HCT116 (cell line): Measurements from ENCODE around the gene GADD45G. TPM values are rescaled to one million over a fixed set of nuclear protein-coding genes. Genes with fewer than 3 reads are reported as not detected.

Experiments
- ATAC-seq: fragments of 200-7000 bp; cut with Tn5 transposase; 2 replicates; pipeline ENCODE4 v1.9.1; 2020; ENCODE audit warnings: mild to moderate bottlenecking, moderate library complexity
- BruUV-seq: library from RNA; stranded (reverse); fragments of 400-500 nt; replicated peaks from 2 replicates; lab custom pipeline; 2021; lab: Mats Ljungman, UMichigan
- CTCF ChIA-PET: fragments of 300-600 bp; sonication (Branson Sonifier 250); formaldehyde crosslinking; loops from one replicate; lab custom pipeline; 2021; ENCODE audit warnings: antibody characterized with exemption; lab: Charles Lee
- POLR2A ChIA-PET: fragments of 300-600, 350-600 bp; sonication (Branson Sonifier 250); formaldehyde crosslinking; loops from one replicate; lab custom pipeline; 2021; ENCODE audit warnings: antibody characterized with exemption; lab: Charles Lee
- RAD21 ChIA-PET, 2 experiments: fragments of 300-600 bp; sonication (Branson Sonifier 250); formaldehyde crosslinking; loops; one replicate each; lab custom pipeline; 2023; ENCODE audit warnings: low total read pairs in 2 of 2; ENCODE audit not compliant: uncharacterized antibody in 2 of 2, unreplicated experiment in 2 of 2, low non-redundant PET in 1 of 2; lab: Charles Lee
- DNase-seq: peaks from one replicate; pipeline ENCODE4 v3.0.0-alpha.2; 2010; ENCODE audit warnings: low read depth, low spot score
- H2AFZ ChIP-seq: fragments of 200-600 bp; shearing (Covaris generic), sonication (generic); 2 replicates; pipeline ENCODE4 v1.6.1; 2017; ENCODE audit warnings: low read depth, mixed run types, mixed read lengths, antibody characterized with exemption, low read length; ENCODE audit not compliant: poor library complexity, severe bottlenecking
- H3K27ac ChIP-seq: 2 replicates; pipeline ENCODE4 v1.5.1; 2012; ENCODE audit warnings: low read depth, low read length
- H3K27me3 ChIP-seq: fragments of 200-600 bp; sonication (generic); 2 replicates; pipeline ENCODE4 v1.6.1; 2016; ENCODE audit warnings: mixed run types, low read length, mixed read lengths; ENCODE audit not compliant: insufficient read depth
- H3K36me3 ChIP-seq, 2 experiments: fragments of 200-500 bp in 1 of 2; fragments of 200-600 bp in 1 of 2; sonication (Bioruptor generic) in 1 of 2; sonication (generic) in 1 of 2; 2 replicates each; pipeline versions ENCODE4 v1.5.1 to v1.6.1; 2014 to 2016; ENCODE audit warnings: low read length in 2 of 2, inconsistent platforms in 1 of 2, mixed read lengths in 1 of 2, mixed run types in 1 of 2; ENCODE audit not compliant: insufficient read depth in 2 of 2, control insufficient read depth in 1 of 2
- H3K4me1 ChIP-seq, 2 experiments: fragments of 200-600 bp in 1 of 2; sonication (generic) in 1 of 2; 2 replicates each; pipeline versions ENCODE4 v1.5.1 to v1.6.1; 2012 to 2017; ENCODE audit warnings: low read length in 2 of 2, inconsistent platforms in 1 of 2, mild to moderate bottlenecking in 1 of 2, mixed read lengths in 1 of 2, mixed run types in 1 of 2, moderate library complexity in 1 of 2; ENCODE audit not compliant: insufficient read depth in 2 of 2, control insufficient read depth in 1 of 2
- H3K4me2 ChIP-seq: fragments of 200-600 bp; sonication (generic); 2 replicates; pipeline ENCODE4 v1.6.1; 2017; ENCODE audit warnings: mixed run types, low read length, mixed read lengths
- H3K4me3 ChIP-seq, 2 experiments: fragments of 200-600 bp in 1 of 2; sonication (generic) in 1 of 2; replicated peaks in 1 of 2; 2 replicates each; pipeline ENCODE4 v1.5.1; 2011 to 2016; ENCODE audit warnings: low read length in 2 of 2, control low read depth in 1 of 2, low read depth in 1 of 2, mild to moderate bottlenecking in 1 of 2, mixed read lengths in 1 of 2, mixed run types in 1 of 2
- H3K79me2 ChIP-seq: fragments of 200-600 bp; sonication (generic); 2 replicates; pipeline ENCODE4 v1.6.1; 2017; ENCODE audit warnings: mild to moderate bottlenecking, mixed run types, low read length, moderate library complexity, mixed read lengths; ENCODE audit not compliant: insufficient read depth
- H3K9ac ChIP-seq: fragments of 200-600 bp; sonication (generic); 2 replicates; pipeline ENCODE4 v1.6.1; 2016; ENCODE audit warnings: low read length, mixed read lengths
- H3K9me2 ChIP-seq: fragments of 200-600 bp; sonication (generic), shearing (Covaris generic); 2 replicates; pipeline ENCODE4 v1.6.1; 2017; ENCODE audit warnings: mixed run types, mild to moderate bottlenecking, moderate library complexity; ENCODE audit not compliant: insufficient read depth
- H3K9me3 ChIP-seq, 2 experiments: fragments of 200-500 bp in 1 of 2; fragments of 200-600 bp in 1 of 2; sonication (Bioruptor generic) in 1 of 2; sonication (generic) in 1 of 2; 2 replicates each; pipeline ENCODE4 v1.6.1; 2014 to 2017; ENCODE audit warnings: low read length in 2 of 2, mixed read lengths in 2 of 2, inconsistent platforms in 1 of 2, low read depth in 1 of 2, mild to moderate bottlenecking in 1 of 2, mixed run types in 1 of 2, moderate library complexity in 1 of 2; ENCODE audit not compliant: control insufficient read depth in 1 of 2, insufficient read depth in 1 of 2
- H4K20me1 ChIP-seq: fragments of 200-600 bp; sonication (generic), shearing (Covaris generic); 2 replicates; pipeline ENCODE4 v1.6.1; 2017; ENCODE audit warnings: mixed run types, mild to moderate bottlenecking, moderate library complexity; ENCODE audit not compliant: insufficient read depth
- ATF3 ChIP-seq: IDR thresholded peaks from 2 replicates; pipeline ENCODE4 v1.6.1; 2012
- CTCF ChIP-seq, 3 experiments: fragments of 200-600 bp in 1 of 3; sonication (generic) in 1 of 3; IDR thresholded peaks in 2 of 3; conservative IDR thresholded peaks in 1 of 3; 2 replicates each; pipeline ENCODE4 v1.5.1; 2012 to 2017; ENCODE audit warnings: low read depth in 2 of 3, low read length in 2 of 3, antibody characterized with exemption in 1 of 3, borderline replicate concordance in 1 of 3, control low read depth in 1 of 3, mild to moderate bottlenecking in 1 of 3, mixed read lengths in 1 of 3, mixed run types in 1 of 3, moderate library complexity in 1 of 3; ENCODE audit not compliant: insufficient read depth in 1 of 3
- EZH2phosphoT487 ChIP-seq: fragments of 200-600 bp; IDR thresholded peaks from 2 replicates; pipeline ENCODE4 v1.6.1; 2018; ENCODE audit warnings: antibody characterized with exemption, borderline replicate concordance
- JUND ChIP-seq: IDR thresholded peaks from 2 replicates; pipeline ENCODE4 v1.6.1; 2012
- POLR2A ChIP-seq: IDR thresholded peaks from 2 replicates; pipeline ENCODE4 v1.7.0; 2011; ENCODE audit warnings: borderline replicate concordance; ENCODE audit not compliant: insufficient read depth, insufficient read length; ENCODE audit errors: extremely low read depth
- SRF ChIP-seq: IDR thresholded peaks from 2 replicates; pipeline ENCODE4 v1.6.1; 2012; ENCODE audit warnings: low read depth
- intact Hi-C: fragments of 100-400 bp; cut with micrococcal nuclease; formaldehyde crosslinking; loops from 2 replicates; pipeline ENCODE4 v1.10.0; 2022
- total RNA-seq: library from RNA; stranded (reverse); gene quantifications from one replicate; pipeline ENCODE4 v1.2.1, GENCODE V29; 2021; ENCODE audit not compliant: unreplicated experiment

GADD45G gene
- total RNA-seq, 1 experiment from 2014 or later: not detected

- no peak for DNase-seq
- Histone ChIP-seq H3K9me3 (no peaks in the 10 kb centered on the region), H4K20me1 (no peaks in the 10 kb centered on the region), H3K36me3 (no peaks in the 10 kb centered on the region), H3K4me1 (peaks cover 0 to 5% of the 10 kb centered on the region in 2 experiments; a peak in 1 of 4 replicates), H2AFZ (no peak overlapping the region), H3K27me3 (no peaks in the 10 kb centered on the region), H3K4me3 (no peak overlapping the region), H3K79me2 (no peaks in the 10 kb centered on the region), H3K9me2 (no peaks in the 10 kb centered on the region), H3K27ac (no peak overlapping the region), H3K4me2 (no peak overlapping the region), H3K9ac (no peak overlapping the region)
- no peak for TF ChIP-seq POLR2A
- no peak for TF ChIP-seq EZH2phosphoT487
- no peak for ATAC-seq
- BruUV-seq: no TSS peak
- CTCF ChIA-PET: interaction anchor here (1.5 kb wide), 1 partner anchor 10 kb away, joined by 3 read pairs; no protein-coding TSS in a partner anchor
- intact Hi-C loops: no loop called here
- RAD21 ChIA-PET: no interaction called here
- POLR2A ChIA-PET: no interaction called here
These were observed 49.1 kb upstream of the GADD45G start for GRCh38 chr9:89555451-89556375.

GRCh38 chr9:89558196-89558899, 46.5 kb upstream of the GADD45G start:
- ChIA-PET CTCF (no interaction called here), RAD21 (no interaction called here), POLR2A (no interaction called here)
- no peak overlapping the region for H3K4me3 ChIP-seq
- BruUV-seq: no TSS peak
- H3K4me2 ChIP-seq: no peak overlapping the region
- no peak for ATAC-seq
- TF ChIP-seq CTCF (IDR thresholded peaks at IDR 0.05 in 2 of 3, conservative IDR thresholded peaks at IDR 0.05 in 1 of 3; ENCODE audit: borderline replicate concordance in 1 of 3, insufficient read depth in 1 of 3, low read depth in 2 of 3, low read length in 2 of 3): no peak
- no peak for TF ChIP-seq SRF
- no peak for TF ChIP-seq JUND
- TF ChIP-seq ATF3: no peak
- H3K4me1 ChIP-seq: peaks cover 0 to 5% of the 10 kb centered on the region in 2 experiments; a peak in 1 of 4 replicates
- no peaks in the 10 kb centered on the region for H3K36me3 ChIP-seq
- H3K79me2 ChIP-seq: no peaks in the 10 kb centered on the region
- H3K9me2 ChIP-seq: no peaks in the 10 kb centered on the region
- no peaks in the 10 kb centered on the region for H3K27me3 ChIP-seq
- no peak overlapping the region for H2AFZ ChIP-seq
- H3K9me3 ChIP-seq: no peaks in the 10 kb centered on the region
- intact Hi-C loops: no loop called here
- no peak for DNase-seq
- no peak overlapping the region for H3K27ac ChIP-seq
- H3K9ac ChIP-seq: no peak overlapping the region
- H4K20me1 ChIP-seq: no peaks in the 10 kb centered on the region
